SU-DHL-6 (cell line): ENCODE results near the gene RSPH3.
"Not testable (repeated sequence)": the region's sequence is repeated elsewhere in the genome, so short reads cannot be mapped to it uniquely, and the experiment has no call there.

Experiments used
- H2AFZ ChIP-seq: fragments of 200-600 bp; sonication (generic); 2 replicates; pipeline ENCODE4 v1.6.1; 2014; ENCODE audit warnings: low read depth, mild to moderate bottlenecking, moderate library complexity, mixed read lengths, antibody characterized with exemption, low read length; ENCODE audit not compliant: severe bottlenecking
- H3F3A ChIP-seq: fragments of 200-600 bp; shearing (Covaris generic); 2 replicates; pipeline ENCODE4 v1.6.0; 2016; ENCODE audit warnings: antibody characterized with exemption, mild to moderate bottlenecking; ENCODE audit not compliant: insufficient read depth
- H3K27ac ChIP-seq: fragments of 200-600 bp; sonication (generic); 2 replicates; pipeline ENCODE4 v1.5.1; 2016; ENCODE audit warnings: low read depth, mild to moderate bottlenecking, low read length, moderate library complexity, mixed read lengths
- H3K27me3 ChIP-seq: fragments of 200-600 bp; sonication (generic), shearing (Covaris generic); 2 replicates; pipeline ENCODE4 v1.6.0; 2014; ENCODE audit warnings: mild to moderate bottlenecking, low read length
- H3K36me3 ChIP-seq: fragments of 200-600 bp; sonication (generic); 2 replicates; pipeline ENCODE4 v1.6.1; 2014; ENCODE audit warnings: mild to moderate bottlenecking, low read length, mixed read lengths
- H3K4me2 ChIP-seq: fragments of 300-600, 200-600 bp; shearing (Covaris generic), sonication (generic); 2 replicates; pipeline ENCODE4 v1.6.0; 2014; ENCODE audit warnings: low read length, low read depth, mild to moderate bottlenecking; ENCODE audit not compliant: poor library complexity, severe bottlenecking
- H3K4me3 ChIP-seq: fragments of 200-600 bp; sonication (generic); 2 replicates; pipeline ENCODE4 v1.5.1; 2014; ENCODE audit warnings: antibody characterized with exemption, low read length, mild to moderate bottlenecking, mixed read lengths; ENCODE audit not compliant: insufficient read depth, poor library complexity, severe bottlenecking
- H3K79me2 ChIP-seq: fragments of 200-600 bp; sonication (generic); 2 replicates; pipeline ENCODE4 v1.6.1; 2014; ENCODE audit warnings: mild to moderate bottlenecking, low read length, moderate library complexity; ENCODE audit not compliant: insufficient read depth
- H3K9ac ChIP-seq: fragments of 200-600 bp; sonication (generic); 2 replicates; pipeline ENCODE4 v1.7.0; 2014; ENCODE audit warnings: mild to moderate bottlenecking, low read length
- H3K9me2 ChIP-seq: fragments of 200-600 bp; sonication (generic); replicated peaks from 2 replicates; pipeline ENCODE4 v1.6.1; 2014; ENCODE audit warnings: low read length; ENCODE audit not compliant: insufficient read depth
- H3K9me3 ChIP-seq: fragments of 200-600 bp; sonication (generic); 2 replicates; pipeline ENCODE4 v1.6.1; 2014; ENCODE audit warnings: low read length, mixed read lengths; ENCODE audit not compliant: insufficient read depth
- H4K20me1 ChIP-seq: fragments of 200-600 bp; sonication (generic); 2 replicates; pipeline ENCODE4 v1.6.1; 2014; ENCODE audit warnings: low read depth, mild to moderate bottlenecking, antibody characterized with exemption, low read length, moderate library complexity, mixed read lengths
- CTCF ChIP-seq: fragments of 200-600 bp; sonication (generic); IDR thresholded peaks from one replicate; pipeline ENCODE4 v1.5.1; 2017; ENCODE audit warnings: antibody characterized with exemption, mild to moderate bottlenecking, low read length, moderate library complexity; ENCODE audit not compliant: insufficient read depth, poor library complexity, severe bottlenecking
- EZH2phosphoT487 ChIP-seq: fragments of 200-600 bp; sonication (generic), shearing (Covaris generic); conservative IDR thresholded peaks from 2 replicates; pipeline ENCODE4 v1.6.1; 2018; ENCODE audit warnings: mild to moderate bottlenecking, antibody characterized with exemption, low read length, moderate library complexity, mixed read lengths

Gene RSPH3

GRCh38 chr6:158954753-158955152 lies 45.2 kb downstream of the RSPH3 start:
- no peaks in the 10 kb centered on the region for H3K9me3 ChIP-seq
- no peaks in the 10 kb centered on the region for H3K79me2 ChIP-seq
- no peaks in the 10 kb centered on the region for H3K9me2 ChIP-seq
- H3K36me3 ChIP-seq: no peaks in the 10 kb centered on the region
- no peak overlapping the region for H3K27ac ChIP-seq
- H3K27me3 ChIP-seq: no peaks in the 10 kb centered on the region
- H3K9ac ChIP-seq: no peak overlapping the region
- no peak overlapping the region for H3K4me3 ChIP-seq
- H4K20me1 ChIP-seq: no peaks in the 10 kb centered on the region
- H2AFZ ChIP-seq: no peak overlapping the region
- H3F3A ChIP-seq: no peaks in the 10 kb centered on the region
- TF ChIP-seq CTCF (no peak), EZH2phosphoT487 (no peak)
- H3K4me2 ChIP-seq: no peak overlapping the region

GRCh38 chr6:158952011-158952410 lies 48.0 kb downstream of the RSPH3 start:
- not testable (repeated sequence) for H3K4me3 ChIP-seq, H3K9me3 ChIP-seq, H3K79me2 ChIP-seq, H4K20me1 ChIP-seq, H3K27ac ChIP-seq, H3K4me2 ChIP-seq, H2AFZ ChIP-seq, H3K9me2 ChIP-seq, H3K27me3 ChIP-seq, H3K36me3 ChIP-seq, H3K9ac ChIP-seq, H3F3A ChIP-seq

- not testable (repeated sequence) for H2AFZ ChIP-seq, H3K9ac ChIP-seq, H4K20me1 ChIP-seq, H3K36me3 ChIP-seq, H3K9me3 ChIP-seq, H3K79me2 ChIP-seq, H3K27ac ChIP-seq, H3K9me2 ChIP-seq, H3K4me2 ChIP-seq, H3F3A ChIP-seq, H3K4me3 ChIP-seq, H3K27me3 ChIP-seq
Observed at GRCh38 chr6:158951565-158951964, 48.4 kb downstream of the RSPH3 start.

- Histone ChIP-seq H3K9ac (no peak overlapping the region), H3K36me3 (no peaks in the 10 kb centered on the region), H3K4me2 (no peak overlapping the region), H4K20me1 (no peaks in the 10 kb centered on the region), H3K79me2 (no peaks in the 10 kb centered on the region), H2AFZ (no peak overlapping the region), H3F3A (peaks cover 9% of the 10 kb centered on the region; the same call in 1 of the 2 replicates), H3K9me2 (no peaks in the 10 kb centered on the region), H3K4me3 (no peak overlapping the region), H3K27ac (no peak overlapping the region), H3K27me3 (no peaks in the 10 kb centered on the region), H3K9me3 (no peaks in the 10 kb centered on the region)
- no peak for TF ChIP-seq CTCF
- no peak for TF ChIP-seq EZH2phosphoT487
Observed at GRCh38 chr6:158947284-158947683, 52.7 kb downstream of the RSPH3 start.
